T-helper 17 cell (primary cell): ENCODE results near the gene ACVR1B. TPM values are rescaled to one million over a fixed set of nuclear protein-coding genes. Genes with fewer than 3 reads are reported as not detected.
"Not testable (repeated sequence)": the region's sequence is repeated elsewhere in the genome, so short reads cannot be mapped to it uniquely, and the experiment has no call there.

Experiments
- ATAC-seq: fragments of 150-1000 bp; cut with Tn5 transposase; 2 replicates; pipeline ENCODE4 v1.10.0; 2021; ENCODE audit warnings: mild to moderate bottlenecking, moderate library complexity
- DNase-seq, 3 donors: peaks; one replicate each; pipeline versions ENCODE4 v3.0.0 to v3.0.0-alpha.2; 2020 to 2021
- H3K9me3 ChIP-seq: one replicate; pipeline ENCODE4 v1.7.0; 2013; ENCODE audit warnings: low read length, mild to moderate bottlenecking; ENCODE audit not compliant: control insufficient read depth, poor library complexity, severe bottlenecking
- H3K27ac Mint-ChIP-seq: one replicate; pipeline ENCODE4 v1.8.0; 2022; ENCODE audit warnings: mild to moderate bottlenecking, moderate library complexity, mixed read lengths
- H3K27me3 Mint-ChIP-seq: one replicate; pipeline ENCODE4 v1.8.0; 2022; ENCODE audit warnings: mixed read lengths
- H3K36me3 Mint-ChIP-seq: one replicate; pipeline ENCODE4 v1.8.0; 2022; ENCODE audit warnings: low read depth, mixed read lengths
- H3K4me1 Mint-ChIP-seq: one replicate; pipeline ENCODE4 v1.8.0; 2022; ENCODE audit warnings: mild to moderate bottlenecking, mixed read lengths
- H3K4me3 Mint-ChIP-seq: one replicate; pipeline ENCODE4 v1.8.0; 2022; ENCODE audit warnings: mild to moderate bottlenecking, moderate library complexity, mixed read lengths
- total RNA-seq, 4 donors: library from RNA in 2 of 4; stranded (reverse) in 2 of 4; gene quantifications; one replicate each; pipeline ENCODE4 v1.2.3 and lab custom pipeline; 2022 to 2026

ACVR1B gene
- total RNA-seq, 2 donors from 2014 or later = 6.5 to 8.7 TPM

DNA sequence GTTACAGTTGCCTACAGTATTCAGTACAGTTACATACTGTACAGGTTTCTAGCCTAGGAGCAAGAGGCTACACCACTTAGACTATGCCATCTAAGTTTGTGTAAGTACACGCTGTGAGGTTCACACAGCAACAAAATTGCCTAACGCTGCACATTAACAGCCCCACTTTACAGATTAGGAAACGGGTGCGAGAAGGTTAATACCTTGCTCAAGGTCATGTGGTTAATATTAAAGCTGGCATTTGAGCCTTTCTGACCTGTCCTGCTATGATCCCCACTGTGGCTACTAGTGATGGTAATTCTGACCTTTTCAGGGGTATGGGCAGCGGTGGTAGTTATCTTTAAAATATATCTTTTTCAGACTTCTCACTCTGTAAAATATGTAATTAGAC, 20.9 kb downstream of the ACVR1B start:
- Mint-ChIP-seq H3K27me3 (no peaks in the 10 kb centered on the region), H3K27ac (peak overlapping the region; percentile 83), H3K4me3 (peak overlapping the region; percentile 69), H3K4me1 (peaks cover 53% of the 10 kb centered on the region), H3K36me3 (peaks cover 6% of the 10 kb centered on the region)
- no peaks in the 10 kb centered on the region for H3K9me3 ChIP-seq
- DNase-seq = no peak
- peak; percentile 9 for ATAC-seq

DNA sequence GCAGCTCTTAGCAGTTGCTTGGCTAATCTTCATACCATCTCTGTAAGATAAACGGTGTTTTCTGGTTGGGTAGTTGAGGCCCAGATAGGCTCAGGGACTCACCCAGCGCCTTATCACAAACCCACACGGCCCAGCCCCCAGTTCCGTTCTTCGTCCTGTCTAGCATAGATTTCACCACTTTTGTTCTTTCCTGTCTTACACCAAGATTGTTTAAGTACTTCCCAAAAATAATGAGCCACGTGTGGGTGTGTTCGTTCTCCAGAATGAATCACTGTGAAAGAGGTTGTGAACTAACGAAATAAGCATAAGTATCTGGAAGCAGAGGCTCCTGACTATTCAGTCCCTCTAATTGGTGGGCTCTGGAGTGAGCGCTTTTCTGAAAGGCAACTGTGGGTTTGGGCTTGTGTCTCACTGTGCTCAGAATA, 21.4 kb downstream of the ACVR1B start:
- Mint-ChIP-seq H3K27me3 (no peaks in the 10 kb centered on the region), H3K4me1 (peaks cover 53% of the 10 kb centered on the region), H3K27ac (peak overlapping the region; percentile 83), H3K36me3 (peaks cover 6% of the 10 kb centered on the region), H3K4me3 (peak overlapping the region; percentile 69)
- no peaks in the 10 kb centered on the region for H3K9me3 ChIP-seq
- ATAC-seq (peak; percentile 81), DNase-seq (peak in 2 of 3 donors; percentile 16 to 32)

DNA sequence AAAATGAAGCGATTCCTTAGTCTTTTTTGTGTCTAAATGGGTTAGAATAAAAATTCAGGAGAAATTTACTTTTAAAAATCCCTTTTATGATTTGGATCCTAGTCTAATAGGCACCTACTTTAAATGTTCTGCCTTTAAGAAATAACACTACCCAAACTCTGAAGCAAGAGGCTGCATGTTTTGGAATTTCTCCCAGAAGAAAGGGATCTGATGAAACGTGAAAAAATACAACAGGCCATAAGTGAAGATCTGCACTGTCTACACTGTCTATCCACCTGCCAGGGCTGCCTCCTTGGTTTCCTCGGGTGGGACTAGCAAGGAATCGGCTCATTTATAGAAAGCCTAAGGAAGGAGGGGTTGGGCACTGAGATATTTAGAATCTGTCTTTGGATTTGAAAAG, 22.1 kb downstream of the ACVR1B start:
- DNase-seq = no peak
- H3K27me3 Mint-ChIP-seq = no peaks in the 10 kb centered on the region

DNA sequence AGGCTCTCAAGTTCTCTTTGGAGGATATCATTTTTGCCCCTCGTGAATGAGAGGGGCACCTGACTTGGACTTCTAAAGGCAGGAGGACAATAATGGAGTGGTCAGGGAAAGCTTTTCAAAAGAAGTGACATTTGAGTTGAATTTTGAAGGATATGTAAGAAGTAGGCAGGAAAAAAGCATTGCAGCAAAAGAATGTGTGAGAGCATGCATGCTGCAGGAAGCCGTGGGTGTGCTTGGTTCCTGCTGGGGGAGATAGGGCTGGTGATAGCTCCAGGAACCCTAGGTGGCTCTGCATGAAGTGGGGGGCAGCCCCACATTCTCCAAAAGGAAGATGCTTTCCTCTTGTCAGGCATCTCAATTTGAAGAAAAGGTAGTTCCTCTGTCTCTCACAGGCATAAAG, 23.1 kb downstream of the ACVR1B start:
- Mint-ChIP-seq H3K27me3 (no peaks in the 10 kb centered on the region), H3K4me1 (peaks cover 53% of the 10 kb centered on the region), H3K36me3 (peaks cover 6% of the 10 kb centered on the region), H3K4me3 (peak overlapping the region; percentile 25), H3K27ac (peak overlapping the region; percentile 83)
- DNase-seq (no peak), ATAC-seq (no peak)
- no peaks in the 10 kb centered on the region for H3K9me3 ChIP-seq

More for the DNA sequence above, 22.1 kb downstream of the ACVR1B start:
- H3K36me3 Mint-ChIP-seq = peaks cover 6% of the 10 kb centered on the region
- H3K27ac Mint-ChIP-seq = peak overlapping the region; percentile 83
- peak overlapping the region; percentile 12 for H3K4me3 Mint-ChIP-seq
- no peak for ATAC-seq
- H3K4me1 Mint-ChIP-seq = peaks cover 53% of the 10 kb centered on the region
- no peaks in the 10 kb centered on the region for H3K9me3 ChIP-seq

DNA sequence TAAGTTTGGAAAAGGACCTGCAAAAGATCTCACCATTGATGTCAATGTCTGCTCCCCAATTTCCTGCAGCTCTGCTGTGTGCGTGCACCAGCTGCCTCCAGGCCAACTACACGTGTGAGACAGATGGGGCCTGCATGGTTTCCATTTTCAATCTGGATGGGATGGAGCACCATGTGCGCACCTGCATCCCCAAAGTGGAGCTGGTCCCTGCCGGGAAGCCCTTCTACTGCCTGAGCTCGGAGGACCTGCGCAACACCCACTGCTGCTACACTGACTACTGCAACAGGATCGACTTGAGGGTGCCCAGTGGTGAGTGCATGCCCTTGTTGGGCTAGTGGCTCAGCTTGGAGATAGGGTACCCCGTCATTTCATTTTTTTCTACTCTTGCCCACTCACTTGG, 23.7 kb downstream of the ACVR1B start:
- no peaks in the 10 kb centered on the region for H3K9me3 ChIP-seq
- no peak for DNase-seq
- ATAC-seq = no peak
- peak overlapping the region; percentile 49 for H3K27ac Mint-ChIP-seq
- H3K27me3 Mint-ChIP-seq = no peaks in the 10 kb centered on the region
- H3K36me3 Mint-ChIP-seq = peaks cover 6% of the 10 kb centered on the region
- peak overlapping the region; percentile 36 for H3K4me3 Mint-ChIP-seq
- H3K4me1 Mint-ChIP-seq = peaks cover 53% of the 10 kb centered on the region

- peaks cover 49% of the 10 kb centered on the region for H3K4me1 Mint-ChIP-seq
- no peaks in the 10 kb centered on the region for H3K9me3 ChIP-seq
- peak overlapping the region; percentile 49 for H3K27ac Mint-ChIP-seq
- H3K27me3 Mint-ChIP-seq = no peaks in the 10 kb centered on the region
- DNase-seq (no peak), ATAC-seq (no peak)
- H3K4me3 Mint-ChIP-seq = no peak overlapping the region
- peaks cover 6% of the 10 kb centered on the region for H3K36me3 Mint-ChIP-seq
Measured at GRCh38 chr12:51976376-51977160, 25.1 kb downstream of the ACVR1B start.

DNA sequence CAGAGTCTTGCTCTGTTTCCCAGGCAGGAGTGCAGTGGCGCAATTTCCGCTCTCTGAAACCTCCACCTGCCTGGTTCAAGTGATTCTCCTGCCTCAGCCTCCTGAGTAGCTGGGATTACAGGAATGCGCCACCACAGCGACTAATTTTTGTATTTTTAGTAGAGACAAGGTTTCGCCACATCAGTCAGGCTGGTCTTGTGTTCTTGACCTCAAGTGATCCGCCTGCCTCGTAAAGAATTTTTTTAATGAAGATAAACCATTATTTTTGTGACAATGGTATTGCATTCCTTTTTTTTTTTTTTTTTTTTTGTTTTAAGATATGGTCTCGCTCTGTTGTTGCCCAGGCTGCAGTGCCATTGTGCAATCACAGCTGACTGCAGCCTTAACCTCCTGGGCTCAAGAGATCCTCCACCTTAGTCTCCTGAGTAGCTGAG, 25.8 kb downstream of the ACVR1B start:
- Mint-ChIP-seq H3K4me1 (peaks cover 45% of the 10 kb centered on the region), H3K36me3 (peaks cover 6% of the 10 kb centered on the region), H3K4me3 (no peak overlapping the region), H3K27ac (no peak overlapping the region), H3K27me3 (no peaks in the 10 kb centered on the region)
- no peaks in the 10 kb centered on the region for H3K9me3 ChIP-seq
- DNase-seq = no peak
- no peak for ATAC-seq

- H3K9me3 ChIP-seq, ATAC-seq, H3K27me3 Mint-ChIP-seq, H3K27ac Mint-ChIP-seq, H3K36me3 Mint-ChIP-seq, DNase-seq: not testable (repeated sequence)
- Mint-ChIP-seq H3K4me3 (peak overlapping the region; percentile 28), H3K4me1 (peaks cover 29% of the 10 kb centered on the region)
Measured at GRCh38 chr12:51979306-51979705, 27.8 kb downstream of the ACVR1B start.

DNA sequence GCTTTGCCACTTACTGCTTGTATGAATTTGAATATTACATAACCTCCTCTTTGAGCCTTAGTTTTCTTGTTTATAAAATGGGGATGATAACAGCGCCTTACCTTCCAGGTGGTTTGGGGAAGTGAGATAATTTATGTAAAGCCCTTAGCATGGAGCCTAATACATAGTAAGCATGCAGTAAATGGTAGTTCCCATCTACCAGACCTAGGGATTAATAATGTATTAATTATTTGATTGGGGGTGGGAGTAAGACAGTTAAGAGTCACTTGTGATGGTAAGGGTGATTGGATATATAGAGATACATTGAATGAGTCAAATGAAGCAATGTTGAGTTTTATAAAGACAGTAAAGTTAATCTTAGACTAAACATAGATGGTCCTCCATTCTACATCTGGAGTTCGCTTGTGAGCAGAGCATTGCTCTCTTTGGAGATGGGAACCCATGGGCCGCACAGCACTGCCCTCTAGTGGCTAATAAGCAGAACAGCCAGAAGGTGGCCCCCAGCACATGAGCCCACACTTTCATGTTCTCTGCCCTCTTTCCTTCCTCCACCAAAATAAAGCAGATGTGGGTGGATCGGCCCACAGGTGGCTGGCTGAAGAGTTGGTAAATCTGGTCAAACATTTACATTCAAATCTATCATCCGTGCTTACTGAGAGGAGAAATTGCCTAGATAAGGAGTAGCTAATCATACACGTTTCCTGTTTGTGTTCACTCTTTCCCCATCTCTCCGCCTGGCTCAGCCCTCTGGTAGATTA, 28.7 kb downstream of the ACVR1B start:
- Mint-ChIP-seq H3K27me3 (no peaks in the 10 kb centered on the region), H3K27ac (peak overlapping the region; percentile 32), H3K36me3 (peaks cover 8% of the 10 kb centered on the region), H3K4me1 (peaks cover 20% of the 10 kb centered on the region), H3K4me3 (peak overlapping the region; percentile 28)
- ATAC-seq (peak; percentile 99), DNase-seq (peak; percentile 33 to 55 (median 49))
- H3K9me3 ChIP-seq = no peaks in the 10 kb centered on the region

DNA sequence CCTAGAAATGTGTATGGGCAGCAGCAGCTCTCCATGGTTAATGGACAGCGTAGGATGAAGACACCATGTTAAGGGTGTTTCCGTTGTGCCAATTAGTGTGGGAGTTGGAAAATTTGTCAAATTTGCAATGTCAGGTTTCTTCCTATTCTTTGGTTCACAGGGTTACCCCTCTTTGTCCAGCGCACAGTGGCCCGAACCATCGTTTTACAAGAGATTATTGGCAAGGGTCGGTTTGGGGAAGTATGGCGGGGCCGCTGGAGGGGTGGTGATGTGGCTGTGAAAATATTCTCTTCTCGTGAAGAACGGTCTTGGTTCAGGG, 29.3 kb downstream of the ACVR1B start:
- no peak for DNase-seq
- Mint-ChIP-seq H3K4me1 (peaks cover 18% of the 10 kb centered on the region), H3K36me3 (peaks cover 9% of the 10 kb centered on the region), H3K27ac (peak overlapping the region; percentile 32), H3K4me3 (no peak overlapping the region), H3K27me3 (no peaks in the 10 kb centered on the region)
- ATAC-seq = no peak
- H3K9me3 ChIP-seq = no peaks in the 10 kb centered on the region

DNA sequence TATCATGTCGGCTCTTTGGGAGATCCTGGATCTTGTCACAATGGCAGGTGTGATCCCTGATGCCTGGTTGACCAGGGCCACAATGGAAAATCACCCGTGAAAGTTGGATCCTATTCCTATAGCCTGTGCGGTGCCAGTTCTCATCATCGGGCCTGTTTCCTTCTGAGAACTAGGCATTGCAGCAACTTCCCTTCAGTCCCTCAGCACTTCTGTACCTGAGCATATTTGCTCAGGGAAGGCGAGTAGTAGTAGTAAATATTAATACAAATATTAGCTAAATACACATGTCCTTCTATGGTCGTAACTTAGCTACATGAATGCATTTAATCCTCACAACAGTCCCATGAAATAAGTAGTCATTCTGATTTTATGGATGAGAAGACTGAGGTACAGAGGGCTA, 33.2 kb downstream of the ACVR1B start:
- ATAC-seq (no peak), DNase-seq (no peak)
- no peaks in the 10 kb centered on the region for H3K27me3 Mint-ChIP-seq
- H3K4me3 Mint-ChIP-seq = no peak overlapping the region
- peaks cover 14% of the 10 kb centered on the region for H3K4me1 Mint-ChIP-seq
- H3K36me3 Mint-ChIP-seq = peaks cover 6% of the 10 kb centered on the region
- H3K9me3 ChIP-seq = no peaks in the 10 kb centered on the region
- H3K27ac Mint-ChIP-seq = no peak overlapping the region

- Mint-ChIP-seq H3K36me3 (peaks cover 6% of the 10 kb centered on the region), H3K4me1 (peaks cover 9% of the 10 kb centered on the region), H3K4me3 (no peak overlapping the region), H3K27ac (no peak overlapping the region), H3K27me3 (no peaks in the 10 kb centered on the region)
- ATAC-seq (no peak), DNase-seq (no peak)
- no peaks in the 10 kb centered on the region for H3K9me3 ChIP-seq
Measured at GRCh38 chr12:51985154-51985835, 33.8 kb downstream of the ACVR1B start.

DNA sequence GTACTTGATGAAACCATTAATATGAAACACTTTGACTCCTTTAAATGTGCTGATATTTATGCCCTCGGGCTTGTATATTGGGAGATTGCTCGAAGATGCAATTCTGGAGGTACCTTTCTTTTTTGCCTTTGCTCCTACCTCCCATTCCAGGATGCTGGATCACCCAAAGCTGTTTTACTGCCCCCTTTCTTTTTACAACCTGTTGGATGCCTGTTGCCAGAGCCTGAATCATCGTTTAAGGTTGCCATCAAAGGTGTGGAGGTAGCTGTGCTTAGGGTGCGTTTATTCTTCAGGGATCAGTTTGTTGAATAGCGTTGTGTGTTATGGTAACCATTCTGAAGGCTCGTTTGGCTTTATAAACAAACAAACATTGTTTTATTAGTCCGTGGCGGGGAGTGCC, 35.3 kb downstream of the ACVR1B start:
- Mint-ChIP-seq H3K4me3 (no peak overlapping the region), H3K27me3 (no peaks in the 10 kb centered on the region), H3K27ac (no peak overlapping the region), H3K4me1 (peaks cover 4% of the 10 kb centered on the region), H3K36me3 (peaks cover 6% of the 10 kb centered on the region)
- ATAC-seq = no peak
- no peak for DNase-seq
- H3K9me3 ChIP-seq = no peaks in the 10 kb centered on the region
